Loucy (cell line): ENCODE results near the gene ALKBH8.

ENCODE experiments used
- H2AFZ ChIP-seq: fragments of 200-600 bp; sonication (generic); 2 replicates; pipeline ENCODE4 v1.6.0; 2016; ENCODE audit warnings: antibody characterized with exemption, mild to moderate bottlenecking, low read length, moderate library complexity
- H3F3A ChIP-seq: fragments of 200-600 bp; 2 replicates; pipeline ENCODE4 v1.6.0; 2016; ENCODE audit warnings: antibody characterized with exemption, low read depth, mild to moderate bottlenecking
- H3K27me3 ChIP-seq: fragments of 200-600 bp; sonication (generic); 2 replicates; pipeline ENCODE4 v1.6.1; 2014; ENCODE audit warnings: low read length, mild to moderate bottlenecking; ENCODE audit not compliant: insufficient read depth, poor library complexity, severe bottlenecking
- H3K36me3 ChIP-seq: fragments of 200-600 bp; sonication (generic); 2 replicates; pipeline ENCODE4 v1.6.1; 2016; ENCODE audit warnings: low read length; ENCODE audit not compliant: insufficient read depth
- H3K4me1 ChIP-seq: fragments of 200-600 bp; sonication (generic); 2 replicates; pipeline ENCODE4 v1.5.1; 2014; ENCODE audit warnings: low read length, mild to moderate bottlenecking; ENCODE audit not compliant: insufficient read depth, poor library complexity, severe bottlenecking
- H3K4me2 ChIP-seq: fragments of 200-600 bp; sonication (generic); 2 replicates; pipeline ENCODE4 v1.6.0; 2014; ENCODE audit warnings: antibody characterized with exemption, low read length, low read depth, mild to moderate bottlenecking; ENCODE audit not compliant: poor library complexity, severe bottlenecking
- H3K4me3 ChIP-seq: fragments of 200-600 bp; sonication (generic); 2 replicates; pipeline ENCODE4 v1.5.1; 2014; ENCODE audit warnings: low read length, mild to moderate bottlenecking, mixed read lengths; ENCODE audit not compliant: poor library complexity, severe bottlenecking
- H3K79me2 ChIP-seq: fragments of 200-600 bp; sonication (generic); 2 replicates; pipeline ENCODE4 v1.6.1; 2014; ENCODE audit warnings: low read length; ENCODE audit not compliant: insufficient read depth
- H3K9ac ChIP-seq: fragments of 200-600 bp; sonication (generic); 2 replicates; pipeline ENCODE4 v1.6.0; 2014; ENCODE audit warnings: mild to moderate bottlenecking, low read depth, low read length, moderate library complexity; ENCODE audit not compliant: poor library complexity, severe bottlenecking
- H3K9me2 ChIP-seq: fragments of 200-600 bp; sonication (generic); replicated peaks from 2 replicates; pipeline ENCODE4 v1.6.1; 2016; ENCODE audit warnings: low read depth, low read length, mixed read lengths
- H3K9me3 ChIP-seq: fragments of 200-600 bp; sonication (generic); 2 replicates; pipeline ENCODE4 v1.6.1; 2014; ENCODE audit warnings: mild to moderate bottlenecking, antibody characterized with exemption, low read length, low read depth; ENCODE audit not compliant: insufficient read depth
- H4K20me1 ChIP-seq: fragments of 200-600 bp; sonication (generic); 2 replicates; pipeline ENCODE4 v1.6.0; 2014; ENCODE audit warnings: antibody characterized with exemption, low read length, mild to moderate bottlenecking; ENCODE audit not compliant: insufficient read depth, poor library complexity, severe bottlenecking
- CTCF ChIP-seq: fragments of 200-600 bp; sonication (generic); conservative IDR thresholded peaks from 2 replicates; pipeline ENCODE4 v1.5.1; 2014; ENCODE audit warnings: mild to moderate bottlenecking, antibody characterized with exemption, low read length
- EZH2phosphoT487 ChIP-seq: fragments of 200-600 bp; IDR thresholded peaks from 2 replicates; pipeline ENCODE4 v1.6.1; 2018; ENCODE audit warnings: antibody characterized with exemption, mild to moderate bottlenecking, moderate library complexity, borderline replicate concordance

Gene ALKBH8

GRCh38 chr11:107490836-107491235, 74.7 kb downstream of the ALKBH8 start:
- H3K4me2 ChIP-seq: no peak overlapping the region

GRCh38 chr11:107482234-107482633, 83.3 kb downstream of the ALKBH8 start:
- Histone ChIP-seq H3K9me3 (no peaks in the 10 kb centered on the region), H3K4me3 (no peak overlapping the region), H2AFZ (no peak overlapping the region), H3F3A (no peaks in the 10 kb centered on the region), H3K4me1 (no peaks in the 10 kb centered on the region), H3K79me2 (no peaks in the 10 kb centered on the region), H4K20me1 (no peaks in the 10 kb centered on the region), H3K36me3 (no peaks in the 10 kb centered on the region), H3K9me2 (no peaks in the 10 kb centered on the region), H3K4me2 (no peak overlapping the region), H3K27me3 (no peaks in the 10 kb centered on the region), H3K9ac (no peak overlapping the region)
- TF ChIP-seq CTCF (no peak), EZH2phosphoT487 (no peak)

More at GRCh38 chr11:107490836-107491235, 74.7 kb downstream of the ALKBH8 start:
- Histone ChIP-seq H2AFZ (no peak overlapping the region), H3K36me3 (no peaks in the 10 kb centered on the region), H3K27me3 (no peaks in the 10 kb centered on the region), H3K9me2 (no peaks in the 10 kb centered on the region), H3K9ac (no peak overlapping the region), H3K79me2 (no peaks in the 10 kb centered on the region), H3F3A (no peaks in the 10 kb centered on the region), H3K4me1 (no peaks in the 10 kb centered on the region), H3K4me3 (no peak overlapping the region), H3K9me3 (no peaks in the 10 kb centered on the region), H4K20me1 (no peaks in the 10 kb centered on the region)
- TF ChIP-seq CTCF (no peak), EZH2phosphoT487 (no peak)

- Histone ChIP-seq H3K36me3 (no peaks in the 10 kb centered on the region), H3K79me2 (no peaks in the 10 kb centered on the region), H3K9me3 (no peaks in the 10 kb centered on the region), H3K9ac (no peak overlapping the region), H4K20me1 (no peaks in the 10 kb centered on the region), H2AFZ (no peak overlapping the region), H3K4me1 (no peaks in the 10 kb centered on the region), H3K4me2 (no peak overlapping the region), H3F3A (no peaks in the 10 kb centered on the region), H3K9me2 (no peaks in the 10 kb centered on the region), H3K27me3 (no peaks in the 10 kb centered on the region), H3K4me3 (no peak overlapping the region)
- no peak for TF ChIP-seq EZH2phosphoT487
- TF ChIP-seq CTCF: no peak
Measured at GRCh38 chr11:107478922-107479321, 86.6 kb downstream of the ALKBH8 start.
